Thyroid gland (tissue), 4 donors: ENCODE measurements around the gene KCNQ1. TPM values are rescaled to one million over a fixed set of nuclear protein-coding genes. Genes with fewer than 3 reads are reported as not detected.
A peak's percentile ranks its signal among the peaks of the same experiment; 100 is the strongest.

ENCODE experiments used
- DNase-seq, 2 donors: peaks; one replicate each; pipeline ENCODE4 v3.0.0-alpha.2; 2019
- H3K27ac ChIP-seq, 3 donors: fragments of 200-600 bp; sonication (generic); 1 replicate in 2 of 3; 2 replicates in 1 of 3; pipeline ENCODE4 v1.5.1; 2016 to 2019; ENCODE audit warnings: mild to moderate bottlenecking in 1 of 3, moderate library complexity in 1 of 3
- H3K27me3 ChIP-seq: fragments of 200-600 bp; sonication (generic); one replicate; pipeline ENCODE4 v1.5.1; 2019
- H3K36me3 ChIP-seq, 2 donors: fragments of 200-600 bp; sonication (generic); one replicate each; pipeline ENCODE4 v1.5.1; 2016 to 2019
- H3K4me1 ChIP-seq, 2 donors: fragments of 200-600 bp; sonication (generic); one replicate each; pipeline ENCODE4 v1.5.1; 2017 to 2019
- H3K4me3 ChIP-seq, 3 donors: fragments of 200-600 bp; sonication (generic); replicated peaks in 1 of 3; 1 replicate in 2 of 3; 2 replicates in 1 of 3; pipeline ENCODE4 v1.5.1; 2016; ENCODE audit warnings: mild to moderate bottlenecking in 1 of 3
- H3K9me3 ChIP-seq: fragments of 200-600 bp; sonication (generic); one replicate; pipeline ENCODE4 v1.5.1; 2017
- POLR2A ChIP-seq, 2 donors: fragments of 450-650 bp; IDR thresholded peaks; one replicate each; pipeline ENCODE4 v1.6.1; 2017; ENCODE audit warnings: antibody characterized with exemption in 2 of 2, mild to moderate bottlenecking in 2 of 2, moderate library complexity in 1 of 2
- WGBS, 2 donors: methylation state at CpG; one replicate each; pipeline ENCODE4 v1.1.5; 2017; 5-methylcytosine and 5-hydroxymethylcytosine counted together
- intact Hi-C: fragments of 100-400 bp; cut with DNase I; formaldehyde crosslinking; loops from one replicate; pipeline ENCODE4 v1.15.1; 2023
- total RNA-seq, 4 donors: library from RNA; depleted of rRNA; stranded (reverse); fragments of >200 nt; gene quantifications; one replicate each; pipeline ENCODE4 v1.2.3, GENCODE V29; 2016
- TF ChIP-seq, protein P1 (sequence below), 6 experiments: fragments of 200-600 bp in 3 of 6; fragments of 450-650 bp in 3 of 6; sonication (generic) in 3 of 6; IDR thresholded peaks; one replicate each; pipeline ENCODE4 v1.5.1; 2016 to 2019; ENCODE audit warnings: antibody characterized with exemption in 6 of 6, mild to moderate bottlenecking in 2 of 6, inconsistent platforms in 1 of 6, moderate library complexity in 1 of 6

The KCNQ1 gene
- total RNA-seq, 4 donors from 2014 or later = 51.3 to 103 (median 97.8) TPM

DNA sequence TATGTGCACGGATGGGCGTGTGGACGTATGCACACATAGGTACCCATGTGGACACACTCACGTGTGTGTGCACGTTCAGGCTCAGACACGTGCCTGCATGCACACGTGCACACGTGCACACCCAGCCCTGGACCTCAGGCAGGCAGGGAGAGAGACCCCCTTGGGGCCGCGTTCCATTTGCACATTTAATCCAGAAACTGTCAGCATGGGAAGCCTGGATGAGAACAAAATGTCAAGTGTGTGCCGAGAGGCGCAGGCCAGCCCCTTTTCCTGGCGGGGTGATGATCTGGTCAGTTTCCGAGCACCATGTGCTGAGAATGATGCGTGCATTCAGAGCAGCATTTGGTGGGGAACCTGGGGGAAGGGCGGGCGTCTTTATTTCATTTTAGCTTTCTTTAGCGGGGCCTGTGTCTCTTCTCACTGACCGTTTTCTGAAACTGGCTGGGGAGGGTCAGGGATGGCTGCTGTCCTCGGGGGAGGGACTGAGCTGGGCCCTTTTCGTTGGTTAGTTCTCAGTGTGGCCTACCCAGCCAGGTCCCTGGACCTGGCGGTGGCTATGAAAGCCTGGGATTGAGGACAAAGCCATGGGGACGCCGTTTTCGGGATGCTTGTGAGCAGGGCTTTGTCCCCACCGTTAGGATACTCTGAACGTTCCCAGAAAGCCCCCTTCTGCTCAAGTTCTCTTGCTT is 96.3 kb downstream of the KCNQ1 start:
- Histone ChIP-seq H3K27me3 (no peaks in the 10 kb centered on the region), H3K9me3 (no peaks in the 10 kb centered on the region), H3K4me1 (no peaks in the 10 kb centered on the region), H3K4me3 (no peak overlapping the region), H3K36me3 (no peaks in the 10 kb centered on the region), H3K27ac (no peak overlapping the region)
- whole genome bisulfite sequencing, 2 donors = 86 to 89% methylated on average over 27 of the region's 27 CpGs
- peak in 1 of 2 donors; percentile 1 for DNase-seq
- TF ChIP-seq POLR2A (IDR thresholded peaks at IDR 0.05) = no peak
- TF ChIP-seq, protein P1, sequence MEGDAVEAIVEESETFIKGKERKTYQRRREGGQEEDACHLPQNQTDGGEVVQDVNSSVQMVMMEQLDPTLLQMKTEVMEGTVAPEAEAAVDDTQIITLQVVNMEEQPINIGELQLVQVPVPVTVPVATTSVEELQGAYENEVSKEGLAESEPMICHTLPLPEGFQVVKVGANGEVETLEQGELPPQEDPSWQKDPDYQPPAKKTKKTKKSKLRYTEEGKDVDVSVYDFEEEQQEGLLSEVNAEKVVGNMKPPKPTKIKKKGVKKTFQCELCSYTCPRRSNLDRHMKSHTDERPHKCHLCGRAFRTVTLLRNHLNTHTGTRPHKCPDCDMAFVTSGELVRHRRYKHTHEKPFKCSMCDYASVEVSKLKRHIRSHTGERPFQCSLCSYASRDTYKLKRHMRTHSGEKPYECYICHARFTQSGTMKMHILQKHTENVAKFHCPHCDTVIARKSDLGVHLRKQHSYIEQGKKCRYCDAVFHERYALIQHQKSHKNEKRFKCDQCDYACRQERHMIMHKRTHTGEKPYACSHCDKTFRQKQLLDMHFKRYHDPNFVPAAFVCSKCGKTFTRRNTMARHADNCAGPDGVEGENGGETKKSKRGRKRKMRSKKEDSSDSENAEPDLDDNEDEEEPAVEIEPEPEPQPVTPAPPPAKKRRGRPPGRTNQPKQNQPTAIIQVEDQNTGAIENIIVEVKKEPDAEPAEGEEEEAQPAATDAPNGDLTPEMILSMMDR (IDR thresholded peaks at IDR 0.05) = no peak
- intact Hi-C loops = no loop called here

DNA sequence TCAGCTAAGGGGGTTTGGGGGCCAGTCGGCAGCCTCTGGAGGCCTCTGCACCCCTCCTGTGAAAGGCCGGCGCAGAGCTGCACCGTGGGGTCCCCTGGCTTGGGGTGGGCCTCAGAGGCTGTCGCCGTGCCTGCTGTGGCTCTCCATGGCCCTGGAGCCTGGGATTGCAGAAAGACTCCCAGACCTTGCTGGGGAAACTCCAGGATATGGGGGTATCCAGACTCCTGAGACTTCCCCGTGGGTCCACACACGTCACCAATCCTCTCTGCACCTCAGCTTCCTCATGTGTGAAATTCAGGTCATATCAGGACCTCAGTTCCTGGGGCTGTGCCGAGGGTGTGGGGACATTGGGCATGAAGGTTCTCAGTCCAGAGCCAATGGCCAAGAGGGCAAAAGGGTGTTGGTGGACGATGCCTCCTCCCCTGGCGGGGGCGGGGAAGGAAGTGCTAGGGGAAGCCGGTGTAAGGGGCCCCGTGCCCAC is 97.1 kb downstream of the KCNQ1 start:
- Histone ChIP-seq H3K27me3 (no peaks in the 10 kb centered on the region), H3K4me1 (no peaks in the 10 kb centered on the region), H3K4me3 (no peak overlapping the region), H3K9me3 (no peaks in the 10 kb centered on the region), H3K36me3 (no peaks in the 10 kb centered on the region), H3K27ac (no peak overlapping the region)
- no peak for DNase-seq
- intact Hi-C loops = no loop called here
- TF ChIP-seq, protein P1 (IDR thresholded peaks at IDR 0.05) = no peak
- no peak for TF ChIP-seq POLR2A (IDR thresholded peaks at IDR 0.05)
- 78 to 87% methylated on average over 9 to 10 of the region's 14 CpGs for WGBS, 2 donors

DNA sequence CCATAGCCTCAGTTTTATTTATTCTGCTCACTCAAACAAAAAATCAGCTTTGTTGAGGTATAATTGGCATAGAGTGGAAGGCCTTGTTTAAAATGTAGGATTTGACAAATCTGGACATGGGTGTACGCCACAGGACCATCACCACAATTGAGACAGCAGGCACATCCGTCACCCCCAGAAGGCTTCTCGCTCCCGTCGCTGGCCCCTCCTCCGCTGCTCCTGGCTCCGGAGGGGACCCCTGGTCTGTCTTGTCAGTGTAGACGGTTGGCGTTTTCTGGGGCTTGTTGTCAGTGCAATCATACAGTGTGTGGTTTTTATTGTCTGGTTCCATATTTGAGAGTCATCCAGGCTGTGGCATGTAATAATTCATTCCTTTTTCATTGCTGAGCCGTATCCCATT is 97.6 kb downstream of the KCNQ1 start:
- intact Hi-C loops = no loop called here
- Histone ChIP-seq H3K36me3 (no peaks in the 10 kb centered on the region), H3K4me1 (no peaks in the 10 kb centered on the region), H3K4me3 (no peak overlapping the region), H3K27ac (no peak overlapping the region), H3K27me3 (no peaks in the 10 kb centered on the region), H3K9me3 (no peaks in the 10 kb centered on the region)
- no peak for TF ChIP-seq POLR2A (IDR thresholded peaks at IDR 0.05)
- TF ChIP-seq, protein P1 (IDR thresholded peaks at IDR 0.05) = no peak
- WGBS, 2 donors = 93 to 96% methylated on average over 10 of the region's 10 CpGs
- no peak for DNase-seq

DNA sequence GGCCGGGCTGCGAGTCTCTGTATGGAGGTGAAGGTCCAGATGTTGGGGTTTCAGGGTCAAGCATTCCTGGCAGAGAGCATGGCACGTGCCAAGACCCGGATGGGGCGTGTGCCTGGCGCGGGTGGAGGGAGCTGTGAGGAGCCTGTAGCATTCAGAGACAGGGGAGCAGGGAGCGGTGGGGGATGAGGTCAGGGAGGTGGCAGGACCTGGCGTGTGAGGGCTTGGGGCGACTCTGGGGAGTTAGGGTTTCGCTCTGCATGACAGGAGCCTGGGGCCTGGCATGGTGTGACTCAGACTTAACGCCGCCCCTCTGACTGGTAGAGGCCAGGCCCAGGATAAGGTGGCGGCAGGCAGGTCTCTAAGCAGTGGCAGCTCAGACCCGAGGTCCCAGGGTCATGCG is 103.0 kb downstream of the KCNQ1 start:
- intact Hi-C loops = no loop called here
- Histone ChIP-seq H3K4me3 (no peak overlapping the region), H3K27ac (no peak overlapping the region), H3K36me3 (no peaks in the 10 kb centered on the region), H3K9me3 (no peaks in the 10 kb centered on the region), H3K4me1 (peaks cover 0 to 10% of the 10 kb centered on the region in 2 donors), H3K27me3 (no peaks in the 10 kb centered on the region)
- TF ChIP-seq, protein P1 (IDR thresholded peaks at IDR 0.05) = no peak
- TF ChIP-seq POLR2A (IDR thresholded peaks at IDR 0.05) = no peak
- 91 to 94% methylated on average over 16 of the region's 16 CpGs for WGBS, 2 donors
- DNase-seq = no peak

DNA sequence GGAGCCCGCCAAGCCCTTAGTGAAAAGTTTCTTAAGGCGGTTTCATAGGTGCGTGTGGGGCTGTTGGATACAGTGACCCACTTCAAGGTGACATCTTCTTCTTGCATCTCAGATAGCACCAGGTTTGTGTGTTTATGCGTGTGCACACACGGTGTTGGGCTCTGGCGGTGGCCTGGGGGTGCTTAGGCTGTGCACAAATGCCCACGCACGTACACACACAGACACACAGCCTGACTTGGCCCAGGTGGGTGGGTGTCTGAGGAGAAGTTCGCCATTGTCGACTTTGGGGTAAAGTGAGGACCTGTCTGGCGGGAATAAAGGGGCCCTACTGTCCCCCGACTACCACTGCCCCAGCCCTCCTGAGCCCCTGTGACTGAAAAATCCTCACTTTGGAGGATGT is 103.8 kb downstream of the KCNQ1 start:
- intact Hi-C loops = no loop called here
- DNase-seq = peak in 1 of 2 donors; percentile 0

More for the DNA sequence above, 103.8 kb downstream of the KCNQ1 start:
- no peaks in the 10 kb centered on the region for H3K36me3 ChIP-seq
- WGBS, 2 donors = 86 to 96% methylated on average over 7 to 12 of the region's 12 CpGs
- H3K4me1 ChIP-seq = peaks cover 0 to 10% of the 10 kb centered on the region in 2 donors
- no peaks in the 10 kb centered on the region for H3K27me3 ChIP-seq
- TF ChIP-seq, protein P1 (IDR thresholded peaks at IDR 0.05) = no peak
- TF ChIP-seq POLR2A (IDR thresholded peaks at IDR 0.05) = no peak
- no peaks in the 10 kb centered on the region for H3K9me3 ChIP-seq
- no peak overlapping the region for H3K27ac ChIP-seq
- no peak overlapping the region for H3K4me3 ChIP-seq
